Body of pancreas (tissue), 4 donors: Measurements from ENCODE around the gene C1QTNF1.

Experiments
- CTCF ChIP-seq, 7 experiments: fragments of 450-650 bp in 4 of 7; fragments of 200-600 bp in 3 of 7; sonication (generic) in 3 of 7; IDR thresholded peaks; one replicate each; pipeline ENCODE4 v1.5.1; 2016 to 2019; ENCODE audit warnings: antibody characterized with exemption in 7 of 7
- POLR2A ChIP-seq, 3 donors: fragments of 450-650 bp; IDR thresholded peaks; one replicate each; pipeline ENCODE4 v1.6.1; 2016; ENCODE audit warnings: antibody characterized with exemption in 3 of 3, mild to moderate bottlenecking in 2 of 3

- TF ChIP-seq CTCF (IDR thresholded peaks at IDR 0.05) (no peak), POLR2A (IDR thresholded peaks at IDR 0.05) (no peak)
Observed at GRCh38 chr17:79088997-79089328, 65.0 kb downstream of the C1QTNF1 start.
